Left cardiac atrium (tissue), 4 donors: ENCODE results near the gene FAM24B. TPM values are rescaled to one million over a fixed set of nuclear protein-coding genes. Genes with fewer than 3 reads are reported as not detected.
"Not testable (repeated sequence)": the region's sequence is repeated elsewhere in the genome, so short reads cannot be mapped to it uniquely, and the experiment has no call there.

ENCODE experiments used
- ATAC-seq, 2 donors: fragments of 200-7000 bp; cut with Tn5 transposase; one replicate each; pipeline ENCODE4 v1.9.1; 2020; ENCODE audit warnings: mild to moderate bottlenecking in 2 of 2, moderate library complexity in 2 of 2
- DNase-seq: peaks from one replicate; pipeline ENCODE4 v3.0.0-alpha.2; 2020
- intact Hi-C, 2 donors: fragments of 100-400 bp; cut with DNase I; formaldehyde crosslinking; loops; one replicate each; pipeline versions ENCODE4 v1.14.1 to v1.15.1; 2022 to 2023
- total RNA-seq, 2 donors: library from RNA; stranded (reverse); fragmentation: NEBNext Ultra II Directional; extraction: Animal tissue kit (Norgen Biotek cat#: 25700); gene quantifications; one replicate each; pipeline ENCODE4 v1.2.1, GENCODE V29; 2021
- donor health status: DM: no; HTN: yes; CAD: no.
- donor health status: DM: no; HTN: yes; CAD: no; lungs with severe emphysema.
- donor health status: DM: yes; HTN: yes; CAD: no.
- donor health status: Dilated cardiomyopathy.

FAM24B gene
- total RNA-seq, 2 donors from 2014 or later, result 0.47 to 1.4 TPM

GRCh38 chr10:122863216-122864193 is 15.9 kb downstream of the FAM24B start:
- DNase-seq (no peak), ATAC-seq (no peak)
- intact Hi-C loops, result no loop called here

- DNase-seq (no peak), ATAC-seq (no peak)
- intact Hi-C loops, result no loop called here
These were observed 17.6 kb downstream of the FAM24B start for GRCh38 chr10:122861711-122862161.

GRCh38 chr10:122859527-122859926 is 19.9 kb downstream of the FAM24B start:
- DNase-seq, result no peak
- no peak for ATAC-seq
- intact Hi-C loops, result no loop called here

- intact Hi-C loops, DNase-seq, ATAC-seq: not testable (repeated sequence)
These were observed 21.3 kb downstream of the FAM24B start for GRCh38 chr10:122858042-122858441.

GRCh38 chr10:122856902-122857301 is 22.5 kb downstream of the FAM24B start:
- DNase-seq (no peak), ATAC-seq (no peak)
- intact Hi-C loops, result no loop called here

GRCh38 chr10:122855745-122856144 is 23.6 kb downstream of the FAM24B start:
- DNase-seq (no peak), ATAC-seq (no peak)
- intact Hi-C loops, result no loop called here

GRCh38 chr10:122854648-122855047 is 24.7 kb downstream of the FAM24B start:
- DNase-seq (no peak), ATAC-seq (no peak)
- intact Hi-C loops, result no loop called here

- intact Hi-C loops, result no loop called here
- DNase-seq (no peak), ATAC-seq (no peak)
These were observed 25.6 kb downstream of the FAM24B start for GRCh38 chr10:122853665-122854313.

- intact Hi-C loops, result no loop called here
- no peak for ATAC-seq
- no peak for DNase-seq
These were observed 27.1 kb downstream of the FAM24B start for GRCh38 chr10:122852261-122852660.

- ATAC-seq, result no peak
- no peak for DNase-seq
- intact Hi-C loops, result no loop called here
These were observed 28.4 kb downstream of the FAM24B start for GRCh38 chr10:122850705-122851640.

- DNase-seq (no peak), ATAC-seq (no peak)
- intact Hi-C loops, result no loop called here
These were observed 29.3 kb downstream of the FAM24B start for GRCh38 chr10:122849900-122850605.

- DNase-seq (no peak), ATAC-seq (no peak)
- intact Hi-C loops, result no loop called here
These were observed 30.3 kb downstream of the FAM24B start for GRCh38 chr10:122849090-122849489.

- ATAC-seq (no peak), DNase-seq (no peak)
- intact Hi-C loops, result no loop called here
These were observed 31.4 kb downstream of the FAM24B start for GRCh38 chr10:122847782-122848604.

- ATAC-seq (no peak), DNase-seq (no peak)
- intact Hi-C loops, result no loop called here
These were observed 33.5 kb downstream of the FAM24B start, which contains the start of gene CUZD1 for GRCh38 chr10:122845783-122846332. Gene CUZD1, minus strand, starts transcription at chr10:122845857. Its CDS starts 14 bp downstream, at chr10:122845843.

GRCh38 chr10:122844146-122844545 is 35.2 kb downstream of the FAM24B start:
- no peak for ATAC-seq
- intact Hi-C loops, result no loop called here
- DNase-seq, result no peak

GRCh38 chr10:122841569-122841968 is 37.8 kb downstream of the FAM24B start:
- DNase-seq (no peak), ATAC-seq (no peak)
- intact Hi-C loops, result no loop called here

- intact Hi-C loops, result no loop called here
- ATAC-seq (no peak), DNase-seq (no peak)
These were observed 39.9 kb downstream of the FAM24B start for GRCh38 chr10:122839505-122839904.
